HCEC 1CT (cell line): ENCODE measurements around the gene ARL13A.

ENCODE experiments used
- DNase-seq: peaks from one replicate; pipeline ENCODE4 v3.0.0-alpha.2; 2017

The ARL13A gene

GRCh38 chrX:100994352-100995281, 25.1 kb downstream of the ARL13A start:
- peak; percentile 62 for DNase-seq

GRCh38 chrX:100995469-100995868, 26.0 kb downstream of the ARL13A start:
- DNase-seq = peak; percentile 77

GRCh38 chrX:100999451-100999850, 29.9 kb downstream of the ARL13A start:
- no peak for DNase-seq

- peak; percentile 11 for DNase-seq
Observed at GRCh38 chrX:101009090-101009489, 39.6 kb downstream of the ARL13A start.

- DNase-seq = peak; percentile 5
Observed at GRCh38 chrX:101012031-101012430, 42.5 kb downstream of the ARL13A start.

- DNase-seq = no peak
Observed at GRCh38 chrX:101022020-101022419, 52.5 kb downstream of the ARL13A start.

- DNase-seq = peak; percentile 40
Observed at GRCh38 chrX:101025126-101025525, 55.6 kb downstream of the ARL13A start.

- DNase-seq = no peak
Observed at GRCh38 chrX:101028562-101028961, 59.1 kb downstream of the ARL13A start.

- no peak for DNase-seq
Observed at GRCh38 chrX:101029665-101030064, 60.2 kb downstream of the ARL13A start.

- no peak for DNase-seq
Observed at GRCh38 chrX:101037231-101037630, 67.7 kb downstream of the ARL13A start.

- DNase-seq = peak; percentile 10
Observed at GRCh38 chrX:101040197-101040596, 70.7 kb downstream of the ARL13A start.
